WTC11 (cell line): ENCODE measurements around the gene PCDHGA4.

ENCODE experiments used
- AFF4 ChIP-seq: sonication (generic); formaldehyde crosslinking; IDR thresholded peaks from 2 replicates; pipeline ENCODE4 v1.8.1; 2023; ENCODE audit warnings: mild to moderate bottlenecking, missing genetic modification reagents, borderline replicate concordance
- ATF6 ChIP-seq: sonication (generic); formaldehyde crosslinking; IDR thresholded peaks from 2 replicates; pipeline ENCODE4 v1.8.1; 2023; ENCODE audit warnings: mild to moderate bottlenecking, missing genetic modification reagents
- CTCF ChIP-seq: fragments of 200-600 bp; IDR thresholded peaks from 2 replicates; pipeline ENCODE4 v1.8.0; 2022; ENCODE audit warnings: antibody characterized with exemption
- JUN ChIP-seq: sonication (generic); formaldehyde crosslinking; IDR thresholded peaks from 2 replicates; pipeline ENCODE4 v1.8.0; 2023; ENCODE audit warnings: mild to moderate bottlenecking, missing genetic modification reagents
- KAT7 ChIP-seq: sonication (generic); formaldehyde crosslinking; IDR thresholded peaks from 2 replicates; pipeline ENCODE4 v1.8.1; 2023; ENCODE audit warnings: missing genetic modification reagents, mild to moderate bottlenecking, borderline replicate concordance
- PRDM15 ChIP-seq: sonication (generic); formaldehyde crosslinking; IDR thresholded peaks from 2 replicates; pipeline ENCODE4 v1.8.0; 2022; ENCODE audit warnings: missing genetic modification reagents
- PRRX2 ChIP-seq: fragments of 250-450 bp; sonication (Bioruptor Pico); IDR thresholded peaks from 2 replicates; pipeline ENCODE4 v1.8.0; 2021; ENCODE audit warnings: mild to moderate bottlenecking
- STAT6 ChIP-seq: sonication (generic); formaldehyde crosslinking; conservative IDR thresholded peaks from 2 replicates; pipeline ENCODE4 v1.8.1; 2023; ENCODE audit warnings: mild to moderate bottlenecking, low read depth, missing genetic modification reagents, moderate library complexity
- TCF7 ChIP-seq: sonication (generic); formaldehyde crosslinking; IDR thresholded peaks from 2 replicates; pipeline ENCODE4 v1.8.0; 2022; ENCODE audit warnings: mild to moderate bottlenecking, low read depth, missing genetic modification reagents, moderate library complexity
- ZNF512 ChIP-seq: sonication (generic); formaldehyde crosslinking; IDR thresholded peaks from 2 replicates; pipeline ENCODE4 v1.8.1; 2022; ENCODE audit warnings: missing genetic modification reagents, borderline replicate concordance

GRCh38 chr5:141343953-141344463 lies 10.8 kb upstream of the PCDHGA4 start:
- TF ChIP-seq CTCF (no peak), ATF6 (no peak), PRRX2 (CRISPR knock-in tag) (no peak), STAT6 (CRISPR knock-in tag) (no peak), TCF7 (CRISPR knock-in tag) (no peak), JUN (CRISPR knock-in tag) (no peak), AFF4 (CRISPR knock-in tag) (no peak), PRDM15 (CRISPR knock-in tag) (no peak), KAT7 (CRISPR knock-in tag) (no peak), ZNF512 (CRISPR knock-in tag) (no peak)
